H9 (cell line): Measurements from ENCODE around the gene FUT6. TPM values are rescaled to one million over a fixed set of nuclear protein-coding genes. Genes with fewer than 3 reads are reported as not detected.
"Not testable (repeated sequence)": the region's sequence is repeated elsewhere in the genome, so short reads cannot be mapped to it uniquely, and the experiment has no call there.

ENCODE experiments used
- DNase-seq: peaks from one replicate; pipeline ENCODE4 v3.0.0-alpha.2; 2017
- H2AFZ ChIP-seq: one replicate; pipeline ENCODE4 v1.6.1; 2013; ENCODE audit warnings: mild to moderate bottlenecking, low read length, control low read depth, moderate library complexity
- H2AK5ac ChIP-seq: 2 replicates; pipeline ENCODE4 v1.6.1; 2013; ENCODE audit warnings: low read length, control low read depth, mixed read lengths; ENCODE audit not compliant: insufficient read length
- H2BK120ac ChIP-seq: one replicate; pipeline ENCODE4 v1.6.1; 2013; ENCODE audit warnings: low read depth, mild to moderate bottlenecking, low read length, control low read depth, inconsistent platforms; ENCODE audit not compliant: poor library complexity, severe bottlenecking
- H2BK12ac ChIP-seq: 2 replicates; pipeline ENCODE4 v1.6.1; 2013; ENCODE audit warnings: low read length, control low read depth, mixed read lengths, low read depth; ENCODE audit not compliant: insufficient read length
- H2BK15ac ChIP-seq: 2 replicates; pipeline ENCODE4 v1.6.1; 2013; ENCODE audit warnings: low read depth, low read length, control low read depth
- H2BK20ac ChIP-seq: one replicate; pipeline ENCODE4 v1.6.1; 2013; ENCODE audit warnings: low read depth, mild to moderate bottlenecking, low read length, control low read depth, inconsistent platforms; ENCODE audit not compliant: poor library complexity, severe bottlenecking
- H2BK5ac ChIP-seq: 2 replicates; pipeline ENCODE4 v1.6.1; 2013; ENCODE audit warnings: low read length, control low read depth, mixed read lengths; ENCODE audit not compliant: insufficient read length
- H3K14ac ChIP-seq: 2 replicates; pipeline ENCODE4 v1.6.1; 2013; ENCODE audit warnings: low read length, control low read depth; ENCODE audit not compliant: insufficient read depth
- H3K18ac ChIP-seq: 2 replicates; pipeline ENCODE4 v1.6.1; 2013; ENCODE audit warnings: low read depth, mild to moderate bottlenecking, mixed read lengths, low read length, control low read depth; ENCODE audit not compliant: insufficient read length
- H3K23ac ChIP-seq: 2 replicates; pipeline ENCODE4 v1.6.1; 2013; ENCODE audit warnings: low read length, control low read depth, mixed read lengths, low read depth; ENCODE audit not compliant: insufficient read length
- H3K23me2 ChIP-seq: 2 replicates; pipeline ENCODE4 v1.6.1; 2013; ENCODE audit warnings: low read depth, mild to moderate bottlenecking, mixed read lengths, low read length, control low read depth; ENCODE audit not compliant: insufficient read length, poor library complexity, severe bottlenecking
- H3K27ac ChIP-seq: 2 replicates; pipeline ENCODE4 v1.5.1; 2013; ENCODE audit warnings: low read length, control low read depth, mixed read lengths, low read depth; ENCODE audit not compliant: insufficient read length
- H3K27me3 ChIP-seq: 2 replicates; pipeline ENCODE4 v1.6.1; 2013; ENCODE audit warnings: low read length, control low read depth, inconsistent platforms; ENCODE audit not compliant: insufficient read depth
- H3K4ac ChIP-seq: 2 replicates; pipeline ENCODE4 v1.6.1; 2013; ENCODE audit warnings: low read depth, mild to moderate bottlenecking, control low read depth, inconsistent platforms, low read length, moderate library complexity
- H3K4me1 ChIP-seq: 2 replicates; pipeline ENCODE4 v1.6.1; 2013; ENCODE audit warnings: low read length, control low read depth, inconsistent platforms; ENCODE audit not compliant: insufficient read depth
- H3K4me2 ChIP-seq: 2 replicates; pipeline ENCODE4 v1.6.1; 2013; ENCODE audit warnings: low read length, control low read depth, mixed read lengths; ENCODE audit not compliant: insufficient read length, insufficient read depth
- H3K56ac ChIP-seq: 2 replicates; pipeline ENCODE4 v1.6.1; 2013; ENCODE audit warnings: low read depth, mild to moderate bottlenecking, mixed read lengths, low read length, control low read depth; ENCODE audit not compliant: insufficient read length
- H3K79me1 ChIP-seq: 2 replicates; pipeline ENCODE4 v1.6.1; 2013; ENCODE audit warnings: low read depth, mild to moderate bottlenecking, moderate library complexity, low read length, control low read depth, inconsistent platforms; ENCODE audit not compliant: insufficient read depth, poor library complexity, severe bottlenecking
- H3K79me2 ChIP-seq: 2 replicates; pipeline ENCODE4 v1.6.1; 2013; ENCODE audit warnings: low read length, control low read depth, inconsistent platforms; ENCODE audit not compliant: insufficient read depth
- H3K9ac ChIP-seq: 2 replicates; pipeline ENCODE4 v1.6.1; 2013; ENCODE audit warnings: low read length, control low read depth, mixed read lengths; ENCODE audit not compliant: insufficient read length; ENCODE audit errors: extremely low read depth
- H3K9me3 ChIP-seq: one replicate; pipeline ENCODE4 v1.6.1; 2013; ENCODE audit warnings: low read depth, low read length, inconsistent platforms; ENCODE audit not compliant: control insufficient read depth
- H3T11ph ChIP-seq: one replicate; pipeline ENCODE4 v1.6.1; 2013; ENCODE audit warnings: mild to moderate bottlenecking, low read length, control low read depth, inconsistent platforms
- H4K20me1 ChIP-seq: one replicate; pipeline ENCODE4 v1.6.1; 2013; ENCODE audit not compliant: control insufficient read depth, insufficient read length, insufficient read depth
- H4K5ac ChIP-seq: 2 replicates; pipeline ENCODE4 v1.6.1; 2013; ENCODE audit warnings: low read depth, mild to moderate bottlenecking, mixed read lengths, low read length, control low read depth; ENCODE audit not compliant: insufficient read length
- H4K8ac ChIP-seq: replicated peaks from 2 replicates; pipeline ENCODE4 v1.6.1; 2013; ENCODE audit warnings: low read length, control low read depth, mixed read lengths, low read depth; ENCODE audit not compliant: insufficient read length
- H4K91ac ChIP-seq: 2 replicates; pipeline ENCODE4 v1.6.1; 2013; ENCODE audit warnings: low read depth, mild to moderate bottlenecking, moderate library complexity, mixed read lengths, low read length, control low read depth; ENCODE audit not compliant: insufficient read length
- H3K27ac Mint-ChIP-seq, 3 experiments: 2 replicates in 2 of 3; 3 replicates in 1 of 3; pipeline ENCODE4 v1.8.0; 2020 to 2021; ENCODE audit warnings: mixed read lengths in 3 of 3, mild to moderate bottlenecking in 1 of 3, moderate library complexity in 1 of 3
- H3K27me3 Mint-ChIP-seq: 2 replicates; pipeline ENCODE4 v1.8.0; 2021; ENCODE audit warnings: low read depth, mild to moderate bottlenecking, moderate library complexity, mixed read lengths
- H3K36me3 Mint-ChIP-seq, 3 experiments: 2 replicates in 2 of 3; 3 replicates in 1 of 3; pipeline ENCODE4 v1.8.0; 2020 to 2021; ENCODE audit warnings: low read depth in 3 of 3, mixed read lengths in 3 of 3; ENCODE audit not compliant: insufficient read depth in 1 of 3
- H3K4me1 Mint-ChIP-seq, 2 experiments: 2 replicates each; pipeline ENCODE4 v1.8.0; 2020; ENCODE audit warnings: mixed read lengths in 2 of 2
- H3K4me3 Mint-ChIP-seq, 2 experiments: 2 replicates in 1 of 2; 3 replicates in 1 of 2; pipeline ENCODE4 v1.8.0; 2020 to 2021; ENCODE audit warnings: mild to moderate bottlenecking in 2 of 2, mixed read lengths in 2 of 2, moderate library complexity in 1 of 2
- H3K9me3 Mint-ChIP-seq, 2 experiments: 2 replicates in 1 of 2; 3 replicates in 1 of 2; pipeline ENCODE4 v1.8.0; 2020; ENCODE audit warnings: mild to moderate bottlenecking in 2 of 2, mixed read lengths in 2 of 2, moderate library complexity in 1 of 2
- WGBS: extraction: QIAGEN DNeasy Blood & Tissue Kit; methylation state at CpG from one replicate; pipeline ENCODE4 v1.1.7; 2013; ENCODE audit warnings: missing lambda C conversion rate, low lambda C conversion rate, mixed read lengths; ENCODE audit not compliant: insufficient read length; ENCODE audit errors: extremely low coverage; 5-methylcytosine and 5-hydroxymethylcytosine counted together
- total RNA-seq: library from RNA; stranded (reverse); gene quantifications from 2 replicates; pipeline ENCODE4 v1.2.1, GENCODE V29; 2021
- TF ChIP-seq, protein P1 (sequence below): fragments of 200-600 bp; sonication (generic); conservative IDR thresholded peaks from 3 replicates; pipeline ENCODE4 v1.8.0; 2021; ENCODE audit warnings: antibody characterized with exemption, mild to moderate bottlenecking

The FUT6 gene
- total RNA-seq, 1 experiment from 2014 or later = 0.13 TPM

GRCh38 chr19:5857203-5858081, 17.9 kb upstream of the FUT6 start:
- Histone ChIP-seq H3K79me1 (no peaks in the 10 kb centered on the region), H4K8ac (no peak overlapping the region), H4K5ac (no peak overlapping the region), H3K27ac (no peak overlapping the region), H3K18ac (no peak overlapping the region), H3K14ac (no peak overlapping the region), H3K4me1 (no peaks in the 10 kb centered on the region; the same call in 1 of the 2 replicates), H3K56ac (no peak overlapping the region), H3K9me3 (no peaks in the 10 kb centered on the region), H2BK120ac (no peak overlapping the region), H3K9ac (no peak overlapping the region), H3K23ac (no peak overlapping the region), H3K23me2 (no peaks in the 10 kb centered on the region), H2AK5ac (no peak overlapping the region), H4K20me1 (no peaks in the 10 kb centered on the region), H3K4me2 (no peak overlapping the region), H2BK20ac (no peak overlapping the region), H3K27me3 (no peaks in the 10 kb centered on the region), H2BK5ac (no peak overlapping the region), H3K4ac (no peak overlapping the region), H3K79me2 (no peaks in the 10 kb centered on the region), H3T11ph (no peak overlapping the region), H2BK15ac (no peak overlapping the region), H2AFZ (no peak overlapping the region), H2BK12ac (no peak overlapping the region), H4K91ac (no peak overlapping the region)
- Mint-ChIP-seq H3K27me3 (peaks cover 32% of the 10 kb centered on the region), H3K4me1 (peaks cover 4 to 7% of the 10 kb centered on the region in 2 experiments; a peak in 3 of 4 replicates), H3K9me3 (no peaks in the 10 kb centered on the region), H3K27ac (no peak overlapping the region), H3K4me3 (no peak overlapping the region), H3K36me3 (no peaks in the 10 kb centered on the region)
- TF ChIP-seq, protein P1, sequence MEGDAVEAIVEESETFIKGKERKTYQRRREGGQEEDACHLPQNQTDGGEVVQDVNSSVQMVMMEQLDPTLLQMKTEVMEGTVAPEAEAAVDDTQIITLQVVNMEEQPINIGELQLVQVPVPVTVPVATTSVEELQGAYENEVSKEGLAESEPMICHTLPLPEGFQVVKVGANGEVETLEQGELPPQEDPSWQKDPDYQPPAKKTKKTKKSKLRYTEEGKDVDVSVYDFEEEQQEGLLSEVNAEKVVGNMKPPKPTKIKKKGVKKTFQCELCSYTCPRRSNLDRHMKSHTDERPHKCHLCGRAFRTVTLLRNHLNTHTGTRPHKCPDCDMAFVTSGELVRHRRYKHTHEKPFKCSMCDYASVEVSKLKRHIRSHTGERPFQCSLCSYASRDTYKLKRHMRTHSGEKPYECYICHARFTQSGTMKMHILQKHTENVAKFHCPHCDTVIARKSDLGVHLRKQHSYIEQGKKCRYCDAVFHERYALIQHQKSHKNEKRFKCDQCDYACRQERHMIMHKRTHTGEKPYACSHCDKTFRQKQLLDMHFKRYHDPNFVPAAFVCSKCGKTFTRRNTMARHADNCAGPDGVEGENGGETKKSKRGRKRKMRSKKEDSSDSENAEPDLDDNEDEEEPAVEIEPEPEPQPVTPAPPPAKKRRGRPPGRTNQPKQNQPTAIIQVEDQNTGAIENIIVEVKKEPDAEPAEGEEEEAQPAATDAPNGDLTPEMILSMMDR = no peak
- no peak for DNase-seq
- 80% methylated on average over 1 of the region's 18 CpGs for WGBS

GRCh38 chr19:5855151-5855550, 15.6 kb upstream of the FUT6 start:
- no CpG with 5 or more reads among the region's 9 CpGs for WGBS
- H4K8ac ChIP-seq = not testable (repeated sequence)

More at GRCh38 chr19:5855151-5855550, 15.6 kb upstream of the FUT6 start:
- not testable (repeated sequence) for H3K4me3 Mint-ChIP-seq, H2BK5ac ChIP-seq, H2AFZ ChIP-seq, H3K4me2 ChIP-seq, H3K18ac ChIP-seq, H3K36me3 Mint-ChIP-seq, H3K9me3 ChIP-seq, DNase-seq, H3K14ac ChIP-seq, H3K27ac Mint-ChIP-seq, H3K56ac ChIP-seq, H3K27me3 ChIP-seq, H3K27ac ChIP-seq, H3K79me1 ChIP-seq, H2AK5ac ChIP-seq, H2BK20ac ChIP-seq, H2BK12ac ChIP-seq, H3K9me3 Mint-ChIP-seq, H4K5ac ChIP-seq, H2BK120ac ChIP-seq, H3K79me2 ChIP-seq, H3K4me1 ChIP-seq, H3K23me2 ChIP-seq, H3T11ph ChIP-seq, H3K23ac ChIP-seq, H4K20me1 ChIP-seq, H3K4ac ChIP-seq, H3K9ac ChIP-seq, H3K4me1 Mint-ChIP-seq, H2BK15ac ChIP-seq, H4K91ac ChIP-seq
- peaks cover 27% of the 10 kb centered on the region for H3K27me3 Mint-ChIP-seq
